Loucy (cell line): ENCODE measurements around the gene TRIO.

Source experiments
- EZH2phosphoT487 ChIP-seq: fragments of 200-600 bp; IDR thresholded peaks from 2 replicates; pipeline ENCODE4 v1.6.1; 2018; ENCODE audit warnings: antibody characterized with exemption, mild to moderate bottlenecking, moderate library complexity, borderline replicate concordance
- TF ChIP-seq, protein P1 (sequence below): fragments of 200-600 bp; sonication (generic); conservative IDR thresholded peaks from 2 replicates; pipeline ENCODE4 v1.5.1; 2014; ENCODE audit warnings: mild to moderate bottlenecking, antibody characterized with exemption, low read length

DNA sequence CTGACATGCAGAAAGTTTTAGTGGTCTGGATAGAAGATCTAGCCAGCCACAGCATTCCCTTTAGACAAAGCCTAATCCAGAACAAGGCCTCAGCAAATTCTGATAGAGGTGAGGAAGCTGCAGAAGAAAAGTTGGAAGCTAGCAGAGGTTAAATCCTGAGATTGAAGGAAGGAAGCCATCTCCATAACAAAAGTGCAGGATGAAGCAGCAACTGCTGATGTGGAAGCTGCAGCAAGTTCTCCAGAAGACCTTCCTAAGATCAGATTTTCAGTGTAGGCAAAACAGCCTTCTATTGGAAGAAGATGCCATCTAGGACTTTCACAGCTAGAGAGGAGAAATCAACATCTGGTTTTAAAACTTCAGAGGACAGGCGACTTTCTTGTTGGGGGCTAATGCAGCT lies 77.5 kb downstream of the TRIO start:
- TF ChIP-seq, protein P1, sequence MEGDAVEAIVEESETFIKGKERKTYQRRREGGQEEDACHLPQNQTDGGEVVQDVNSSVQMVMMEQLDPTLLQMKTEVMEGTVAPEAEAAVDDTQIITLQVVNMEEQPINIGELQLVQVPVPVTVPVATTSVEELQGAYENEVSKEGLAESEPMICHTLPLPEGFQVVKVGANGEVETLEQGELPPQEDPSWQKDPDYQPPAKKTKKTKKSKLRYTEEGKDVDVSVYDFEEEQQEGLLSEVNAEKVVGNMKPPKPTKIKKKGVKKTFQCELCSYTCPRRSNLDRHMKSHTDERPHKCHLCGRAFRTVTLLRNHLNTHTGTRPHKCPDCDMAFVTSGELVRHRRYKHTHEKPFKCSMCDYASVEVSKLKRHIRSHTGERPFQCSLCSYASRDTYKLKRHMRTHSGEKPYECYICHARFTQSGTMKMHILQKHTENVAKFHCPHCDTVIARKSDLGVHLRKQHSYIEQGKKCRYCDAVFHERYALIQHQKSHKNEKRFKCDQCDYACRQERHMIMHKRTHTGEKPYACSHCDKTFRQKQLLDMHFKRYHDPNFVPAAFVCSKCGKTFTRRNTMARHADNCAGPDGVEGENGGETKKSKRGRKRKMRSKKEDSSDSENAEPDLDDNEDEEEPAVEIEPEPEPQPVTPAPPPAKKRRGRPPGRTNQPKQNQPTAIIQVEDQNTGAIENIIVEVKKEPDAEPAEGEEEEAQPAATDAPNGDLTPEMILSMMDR = no peak
- no peak for TF ChIP-seq EZH2phosphoT487
